A204.1 (cell line): ENCODE results near the gene ZNF578.
"Not testable (repeated sequence)": the region's sequence is repeated elsewhere in the genome, so short reads cannot be mapped to it uniquely, and the experiment has no call there.

ENCODE experiments used
- FAIRE-seq: peaks from 2 replicates; lab custom pipeline; 2012; peaks lifted over from hg19 to GRCh38; lab: Jason Lieb, UNC

The ZNF578 gene

GRCh38 chr19:52561611-52562010, 108.3 kb downstream of the ZNF578 start:
- FAIRE-seq: not testable (repeated sequence)
